Testis (tissue), 3 donors: ENCODE data around the gene ZNF648. TPM values are rescaled to one million over a fixed set of nuclear protein-coding genes. Genes with fewer than 3 reads are reported as not detected.

Experiments
- DNase-seq: peaks from one replicate; pipeline ENCODE4 v3.0.0-alpha.2; 2019
- H3K27ac ChIP-seq, 2 donors: fragments of 200-600 bp; sonication (generic); one replicate each; pipeline ENCODE4 v1.5.1; 2019
- H3K27me3 ChIP-seq: fragments of 200-600 bp; sonication (generic); one replicate; pipeline ENCODE4 v1.5.1; 2019
- H3K36me3 ChIP-seq: fragments of 200-600 bp; sonication (generic); one replicate; pipeline ENCODE4 v1.5.1; 2017; ENCODE audit warnings: low read depth; ENCODE audit errors: missing control alignments
- H3K4me1 ChIP-seq: fragments of 200-600 bp; sonication (generic); one replicate; pipeline ENCODE4 v1.5.1; 2019
- H3K4me3 ChIP-seq, 2 donors: fragments of 200-600 bp; sonication (generic); one replicate each; pipeline ENCODE4 v1.5.1; 2017 to 2019
- H3K9me3 ChIP-seq: fragments of 200-600 bp; sonication (generic); one replicate; pipeline ENCODE4 v1.5.1; 2017
- POLR2A ChIP-seq: fragments of 450-650 bp; IDR thresholded peaks from one replicate; pipeline ENCODE4 v1.6.1; 2017; ENCODE audit warnings: antibody characterized with exemption, mild to moderate bottlenecking, moderate library complexity
- WGBS, 2 donors: methylation state at CpG; one replicate each; pipeline ENCODE4 v1.1.5; 2018; 5-methylcytosine and 5-hydroxymethylcytosine counted together
- intact Hi-C: fragments of 100-400 bp; cut with DNase I; formaldehyde crosslinking; loops from one replicate; pipeline ENCODE4 v1.15.1; 2023; ENCODE audit warnings: low total_unique reads
- polyA plus RNA-seq: library from polyadenylated mRNA; stranded (reverse); fragments of 350-450 nt; fragmentation: Illumina TruSeq; extraction: RNeasy Lipid Tissue Mini Kit (QIAGEN cat#74804); gene quantifications from one replicate; pipeline ENCODE4 v1.2.3, GENCODE V29; 2014; ENCODE audit warnings: low read depth, low replicate concordance; ENCODE audit not compliant: insufficient read depth
- total RNA-seq, 2 donors: library from RNA; depleted of rRNA; stranded (reverse); fragments of >200 nt; gene quantifications; one replicate each; pipeline ENCODE4 v1.2.3, GENCODE V29; 2016
- TF ChIP-seq, protein P1 (sequence below), 3 experiments: fragments of 450-650 bp in 2 of 3; fragments of 200-600 bp in 1 of 3; sonication (generic) in 1 of 3; IDR thresholded peaks; one replicate each; pipeline ENCODE4 v1.5.1; 2016 to 2019; ENCODE audit warnings: antibody characterized with exemption in 3 of 3, mild to moderate bottlenecking in 2 of 3, moderate library complexity in 1 of 3

Gene ZNF648
- total and polyA plus RNA-seq, 3 donors from 2014 or later: 0.91 to 5.0 (median 3.8) TPM

DNA sequence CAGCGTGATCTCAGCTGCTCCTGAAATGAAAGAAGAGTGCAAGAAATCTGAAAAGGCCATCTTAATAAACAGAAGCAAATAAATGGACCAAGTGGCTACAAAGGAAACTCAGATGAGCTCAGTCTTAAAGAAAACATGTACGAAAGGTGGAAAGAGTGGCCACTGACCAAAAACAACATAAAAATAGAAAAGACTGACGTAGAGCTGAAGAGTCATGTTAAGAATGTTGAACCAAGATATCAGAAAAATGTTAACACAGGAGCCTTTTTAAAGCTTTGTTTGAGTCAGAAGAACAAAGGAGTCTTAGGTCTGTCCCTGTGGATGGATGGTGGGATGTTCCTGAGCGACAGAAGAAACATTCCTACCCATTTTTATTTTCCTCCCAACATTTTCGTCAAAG lies 30.8 kb upstream of the ZNF648 start:
- TF ChIP-seq, protein P1, sequence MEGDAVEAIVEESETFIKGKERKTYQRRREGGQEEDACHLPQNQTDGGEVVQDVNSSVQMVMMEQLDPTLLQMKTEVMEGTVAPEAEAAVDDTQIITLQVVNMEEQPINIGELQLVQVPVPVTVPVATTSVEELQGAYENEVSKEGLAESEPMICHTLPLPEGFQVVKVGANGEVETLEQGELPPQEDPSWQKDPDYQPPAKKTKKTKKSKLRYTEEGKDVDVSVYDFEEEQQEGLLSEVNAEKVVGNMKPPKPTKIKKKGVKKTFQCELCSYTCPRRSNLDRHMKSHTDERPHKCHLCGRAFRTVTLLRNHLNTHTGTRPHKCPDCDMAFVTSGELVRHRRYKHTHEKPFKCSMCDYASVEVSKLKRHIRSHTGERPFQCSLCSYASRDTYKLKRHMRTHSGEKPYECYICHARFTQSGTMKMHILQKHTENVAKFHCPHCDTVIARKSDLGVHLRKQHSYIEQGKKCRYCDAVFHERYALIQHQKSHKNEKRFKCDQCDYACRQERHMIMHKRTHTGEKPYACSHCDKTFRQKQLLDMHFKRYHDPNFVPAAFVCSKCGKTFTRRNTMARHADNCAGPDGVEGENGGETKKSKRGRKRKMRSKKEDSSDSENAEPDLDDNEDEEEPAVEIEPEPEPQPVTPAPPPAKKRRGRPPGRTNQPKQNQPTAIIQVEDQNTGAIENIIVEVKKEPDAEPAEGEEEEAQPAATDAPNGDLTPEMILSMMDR (IDR thresholded peaks at IDR 0.05): no peak
- TF ChIP-seq POLR2A: no peak
- H3K36me3 ChIP-seq: no peaks in the 10 kb centered on the region
- intact Hi-C loops: no loop called here
- no peak for DNase-seq
- no peaks in the 10 kb centered on the region for H3K9me3 ChIP-seq
- WGBS, 2 donors: 62 to 72% methylated on average over 5 of the region's 5 CpGs
- no peak overlapping the region for H3K27ac ChIP-seq
- H3K4me3 ChIP-seq: no peak overlapping the region
- H3K27me3 ChIP-seq: no peaks in the 10 kb centered on the region
- H3K4me1 ChIP-seq: no peaks in the 10 kb centered on the region

DNA sequence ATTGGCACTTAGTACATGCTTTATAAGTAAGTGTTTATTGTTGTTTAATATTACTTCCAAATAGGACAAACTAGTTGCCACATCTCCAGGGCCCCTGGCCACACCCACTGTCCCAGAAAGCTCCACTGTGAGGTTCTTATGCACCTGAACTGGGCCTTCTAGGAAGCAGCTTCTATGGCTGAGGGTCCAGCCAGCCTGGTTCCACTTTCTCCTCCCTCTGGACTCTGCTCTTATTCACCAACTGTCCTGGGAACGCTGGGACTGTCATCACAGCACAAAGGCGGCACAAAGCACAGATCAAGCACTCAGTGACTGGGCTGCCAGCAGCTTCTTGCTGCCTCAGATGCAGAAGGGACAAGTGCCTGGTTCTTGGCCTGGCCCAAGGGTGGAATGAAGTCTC lies 29.6 kb upstream of the ZNF648 start:
- Histone ChIP-seq H3K27ac (no peak overlapping the region), H3K27me3 (no peaks in the 10 kb centered on the region), H3K4me1 (no peaks in the 10 kb centered on the region), H3K9me3 (no peaks in the 10 kb centered on the region), H3K36me3 (no peaks in the 10 kb centered on the region), H3K4me3 (no peak overlapping the region)
- DNase-seq: no peak
- intact Hi-C loops: no loop called here
- no peak for TF ChIP-seq POLR2A
- TF ChIP-seq, protein P1 (IDR thresholded peaks at IDR 0.05): no peak
- WGBS, 2 donors: 92 to 100% methylated on average over 2 of the region's 2 CpGs

DNA sequence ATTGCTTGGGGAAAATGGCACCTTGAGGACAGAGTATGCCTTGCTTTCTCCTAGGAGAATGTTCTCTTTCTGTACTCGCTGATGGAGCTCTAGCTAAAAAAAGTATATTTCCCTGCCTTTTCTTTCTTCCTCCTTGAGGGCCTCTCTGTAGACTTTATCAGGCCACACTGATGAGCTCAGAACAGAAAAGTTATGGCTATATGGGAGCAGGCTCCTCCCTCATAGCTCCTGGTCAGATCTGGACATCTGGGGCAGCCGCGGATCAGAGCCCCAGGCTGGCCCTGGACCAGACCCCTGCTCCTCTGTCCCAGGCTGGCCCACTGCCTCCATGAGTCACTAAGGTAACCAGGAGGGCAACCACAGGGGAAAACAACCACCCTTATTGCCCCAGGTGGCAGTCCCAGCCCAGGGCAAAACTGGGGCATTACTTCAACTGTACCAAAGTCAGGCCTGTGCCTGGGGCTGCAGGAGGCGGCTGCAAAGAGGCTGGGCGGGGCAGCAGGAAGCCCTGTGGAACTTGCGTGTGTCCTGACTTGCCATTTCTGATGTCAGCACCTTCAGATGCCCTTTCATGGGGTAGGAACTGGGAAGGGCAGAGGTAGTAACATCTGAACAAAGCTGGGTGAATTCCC lies 26.3 kb upstream of the ZNF648 start:
- no peak for TF ChIP-seq POLR2A
- TF ChIP-seq, protein P1 (IDR thresholded peaks at IDR 0.05): no peak
- intact Hi-C loops: loop anchor here (5.0 to 10.0 kb wide), 2 partner anchors 309 to 697 kb away; partner anchors contain the start of gene NPL
- Histone ChIP-seq H3K27ac (no peak overlapping the region), H3K36me3 (no peaks in the 10 kb centered on the region), H3K9me3 (no peaks in the 10 kb centered on the region), H3K4me3 (no peak overlapping the region), H3K4me1 (peaks cover 16% of the 10 kb centered on the region), H3K27me3 (no peaks in the 10 kb centered on the region)
- 87 to 91% methylated on average over 6 of the region's 6 CpGs for WGBS, 2 donors
- no peak for DNase-seq

DNA sequence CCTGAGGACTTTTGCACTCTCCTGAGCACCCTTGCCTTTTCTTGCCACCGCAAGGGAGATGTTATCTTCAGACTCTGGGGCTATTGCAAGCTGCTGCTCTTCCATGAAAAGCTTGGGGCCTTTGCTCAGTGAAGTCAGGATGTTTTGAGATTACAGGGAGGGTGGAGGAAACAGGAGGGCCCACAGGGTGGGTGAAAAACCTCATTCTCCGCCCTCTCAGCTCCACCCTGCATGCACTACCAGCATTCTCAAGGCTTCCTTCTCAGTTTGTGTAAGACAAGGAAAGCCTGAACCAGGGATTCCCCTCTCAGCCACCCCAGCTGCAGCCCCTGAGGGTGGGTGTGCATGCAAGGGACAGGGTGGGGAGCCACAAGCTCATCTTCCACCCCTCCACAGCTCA lies 25.8 kb upstream of the ZNF648 start:
- Histone ChIP-seq H3K4me1 (peaks cover 16% of the 10 kb centered on the region), H3K27ac (no peak overlapping the region), H3K27me3 (no peaks in the 10 kb centered on the region), H3K4me3 (no peak overlapping the region), H3K36me3 (no peaks in the 10 kb centered on the region), H3K9me3 (no peaks in the 10 kb centered on the region)
- WGBS, 2 donors: 86 to 97% methylated on average over 2 of the region's 2 CpGs
- intact Hi-C loops: loop anchor here (5.0 to 10.0 kb wide), 2 partner anchors 310 to 697 kb away; partner anchors contain the start of gene NPL
- DNase-seq: no peak
- TF ChIP-seq, protein P1 (IDR thresholded peaks at IDR 0.05): no peak
- TF ChIP-seq POLR2A: no peak

DNA sequence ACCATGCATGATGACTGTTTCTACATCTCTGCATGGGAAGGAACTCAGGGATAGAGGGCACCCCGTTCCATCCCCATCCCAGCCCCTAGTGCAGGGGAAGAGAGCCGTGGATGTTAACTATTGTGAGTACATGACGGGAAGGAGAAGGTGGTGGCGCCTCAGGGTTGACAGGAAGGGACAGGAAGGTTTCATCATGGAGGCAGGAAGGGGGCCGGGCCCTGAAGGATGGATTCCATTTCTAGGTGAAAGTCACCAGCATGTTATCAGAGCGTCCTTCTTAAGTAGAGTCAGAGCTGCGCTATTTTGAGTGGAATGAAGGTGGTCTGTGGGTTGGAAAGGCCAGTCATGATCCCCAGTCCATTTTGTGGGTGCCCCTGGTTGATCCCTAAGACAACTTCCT lies 25.1 kb upstream of the ZNF648 start:
- H3K36me3 ChIP-seq: no peaks in the 10 kb centered on the region
- no peak overlapping the region for H3K27ac ChIP-seq
- H3K9me3 ChIP-seq: no peaks in the 10 kb centered on the region
- H3K4me3 ChIP-seq: no peak overlapping the region
- H3K27me3 ChIP-seq: no peaks in the 10 kb centered on the region
- TF ChIP-seq, protein P1 (IDR thresholded peaks at IDR 0.05): no peak
- TF ChIP-seq POLR2A: no peak
- H3K4me1 ChIP-seq: peaks cover 16% of the 10 kb centered on the region
- intact Hi-C loops: loop anchor here (5.0 to 10.0 kb wide), 2 partner anchors 311 to 698 kb away; partner anchors contain the start of gene NPL
- 95 to 96% methylated on average over 5 to 7 of the region's 7 CpGs for WGBS, 2 donors
- no peak for DNase-seq
